ENCODE data around the gene LSM14A.

- TF ChIP-seq, protein P1, sequence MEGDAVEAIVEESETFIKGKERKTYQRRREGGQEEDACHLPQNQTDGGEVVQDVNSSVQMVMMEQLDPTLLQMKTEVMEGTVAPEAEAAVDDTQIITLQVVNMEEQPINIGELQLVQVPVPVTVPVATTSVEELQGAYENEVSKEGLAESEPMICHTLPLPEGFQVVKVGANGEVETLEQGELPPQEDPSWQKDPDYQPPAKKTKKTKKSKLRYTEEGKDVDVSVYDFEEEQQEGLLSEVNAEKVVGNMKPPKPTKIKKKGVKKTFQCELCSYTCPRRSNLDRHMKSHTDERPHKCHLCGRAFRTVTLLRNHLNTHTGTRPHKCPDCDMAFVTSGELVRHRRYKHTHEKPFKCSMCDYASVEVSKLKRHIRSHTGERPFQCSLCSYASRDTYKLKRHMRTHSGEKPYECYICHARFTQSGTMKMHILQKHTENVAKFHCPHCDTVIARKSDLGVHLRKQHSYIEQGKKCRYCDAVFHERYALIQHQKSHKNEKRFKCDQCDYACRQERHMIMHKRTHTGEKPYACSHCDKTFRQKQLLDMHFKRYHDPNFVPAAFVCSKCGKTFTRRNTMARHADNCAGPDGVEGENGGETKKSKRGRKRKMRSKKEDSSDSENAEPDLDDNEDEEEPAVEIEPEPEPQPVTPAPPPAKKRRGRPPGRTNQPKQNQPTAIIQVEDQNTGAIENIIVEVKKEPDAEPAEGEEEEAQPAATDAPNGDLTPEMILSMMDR (IDR thresholded peaks at IDR 0.05), result no peak
- no peak for TF ChIP-seq POLR2A (IDR thresholded peaks at IDR 0.05; ENCODE audit: low read depth)
- TF ChIP-seq EP300 (IDR thresholded peaks at IDR 0.05), result no peak
Measured at GRCh38 chr19:34269081-34269480, 96.8 kb downstream of the LSM14A start.
